Activated naive CD4-positive, alpha-beta T cell treated with anti-CD3 and anti-CD28 coated beads, Interleukin-2, amount 50 U/mL, for 24 hours (primary cell): Measurements from ENCODE around the gene TMEM255B.
"Not testable (repeated sequence)": the region's sequence is repeated elsewhere in the genome, so short reads cannot be mapped to it uniquely, and the experiment has no call there.

Source experiments
- H3K27ac Mint-ChIP-seq: one replicate; pipeline ENCODE4 v1.8.0; 2021; ENCODE audit warnings: mild to moderate bottlenecking, mixed read lengths
- H3K27me3 Mint-ChIP-seq: one replicate; pipeline ENCODE4 v1.8.0; 2021; ENCODE audit warnings: mixed read lengths
- H3K36me3 Mint-ChIP-seq: one replicate; pipeline ENCODE4 v1.8.0; 2021; ENCODE audit warnings: mixed read lengths
- H3K4me1 Mint-ChIP-seq: one replicate; pipeline ENCODE4 v1.8.0; 2021; ENCODE audit warnings: mixed read lengths
- H3K4me3 Mint-ChIP-seq: one replicate; pipeline ENCODE4 v1.8.0; 2021; ENCODE audit warnings: mild to moderate bottlenecking, mixed read lengths
- H3K9me3 Mint-ChIP-seq: one replicate; pipeline ENCODE4 v1.8.0; 2021; ENCODE audit warnings: mixed read lengths

Gene TMEM255B

GRCh38 chr13:113816946-113817859 is 58.2 kb downstream of the TMEM255B start:
- H3K27ac Mint-ChIP-seq = peak overlapping the region; percentile 62
- H3K9me3 Mint-ChIP-seq = no peaks in the 10 kb centered on the region
- peaks cover 20% of the 10 kb centered on the region for H3K4me1 Mint-ChIP-seq
- no peaks in the 10 kb centered on the region for H3K36me3 Mint-ChIP-seq
- peak overlapping the region; percentile 92 for H3K4me3 Mint-ChIP-seq
- no peaks in the 10 kb centered on the region for H3K27me3 Mint-ChIP-seq

- Mint-ChIP-seq H3K27ac (no peak overlapping the region), H3K9me3 (no peaks in the 10 kb centered on the region), H3K4me3 (no peak overlapping the region), H3K4me1 (peaks cover 20% of the 10 kb centered on the region), H3K36me3 (no peaks in the 10 kb centered on the region), H3K27me3 (no peaks in the 10 kb centered on the region)
These were observed 59.0 kb downstream of the TMEM255B start for GRCh38 chr13:113817860-113818691.

- H3K9me3 Mint-ChIP-seq = no peaks in the 10 kb centered on the region
- H3K27ac Mint-ChIP-seq = no peak overlapping the region
- H3K27me3 Mint-ChIP-seq = no peaks in the 10 kb centered on the region
- H3K36me3 Mint-ChIP-seq = no peaks in the 10 kb centered on the region
- peaks cover 20% of the 10 kb centered on the region for H3K4me1 Mint-ChIP-seq
- H3K4me3 Mint-ChIP-seq = no peak overlapping the region
These were observed 59.8 kb downstream of the TMEM255B start for GRCh38 chr13:113818700-113819295.

GRCh38 chr13:113819341-113819730 is 60.3 kb downstream of the TMEM255B start:
- peaks cover 20% of the 10 kb centered on the region for H3K4me1 Mint-ChIP-seq
- no peak overlapping the region for H3K27ac Mint-ChIP-seq
- H3K36me3 Mint-ChIP-seq = no peaks in the 10 kb centered on the region
- no peaks in the 10 kb centered on the region for H3K27me3 Mint-ChIP-seq
- no peaks in the 10 kb centered on the region for H3K9me3 Mint-ChIP-seq
- no peak overlapping the region for H3K4me3 Mint-ChIP-seq

GRCh38 chr13:113819731-113820715 is 61.0 kb downstream of the TMEM255B start:
- Mint-ChIP-seq H3K27ac (no peak overlapping the region), H3K36me3 (no peaks in the 10 kb centered on the region), H3K4me1 (peaks cover 20% of the 10 kb centered on the region), H3K4me3 (no peak overlapping the region), H3K9me3 (no peaks in the 10 kb centered on the region), H3K27me3 (no peaks in the 10 kb centered on the region)

- Mint-ChIP-seq H3K27ac (no peak overlapping the region), H3K27me3 (no peaks in the 10 kb centered on the region), H3K4me3 (no peak overlapping the region), H3K36me3 (peaks cover 2% of the 10 kb centered on the region), H3K9me3 (no peaks in the 10 kb centered on the region), H3K4me1 (peaks cover 12% of the 10 kb centered on the region)
These were observed 62.0 kb downstream of the TMEM255B start for GRCh38 chr13:113820813-113821651.

- Mint-ChIP-seq H3K4me1 (peaks cover 6% of the 10 kb centered on the region), H3K9me3 (no peaks in the 10 kb centered on the region), H3K27ac (no peak overlapping the region), H3K4me3 (no peak overlapping the region), H3K36me3 (peaks cover 2% of the 10 kb centered on the region), H3K27me3 (no peaks in the 10 kb centered on the region)
These were observed 62.8 kb downstream of the TMEM255B start for GRCh38 chr13:113821847-113822246.

GRCh38 chr13:113822266-113822665 is 63.2 kb downstream of the TMEM255B start:
- Mint-ChIP-seq H3K36me3 (peaks cover 2% of the 10 kb centered on the region), H3K4me1 (peaks cover 4% of the 10 kb centered on the region), H3K4me3 (no peak overlapping the region), H3K27me3 (no peaks in the 10 kb centered on the region), H3K9me3 (no peaks in the 10 kb centered on the region), H3K27ac (no peak overlapping the region)

GRCh38 chr13:113822956-113823744 is 64.1 kb downstream of the TMEM255B start:
- Mint-ChIP-seq H3K27ac (no peak overlapping the region), H3K4me3 (no peak overlapping the region), H3K36me3 (peaks cover 2% of the 10 kb centered on the region), H3K27me3 (no peaks in the 10 kb centered on the region), H3K9me3 (no peaks in the 10 kb centered on the region), H3K4me1 (no peaks in the 10 kb centered on the region)

- Mint-ChIP-seq H3K4me1 (no peaks in the 10 kb centered on the region), H3K27ac (no peak overlapping the region), H3K9me3 (no peaks in the 10 kb centered on the region), H3K27me3 (no peaks in the 10 kb centered on the region), H3K36me3 (peaks cover 2% of the 10 kb centered on the region), H3K4me3 (no peak overlapping the region)
These were observed 64.7 kb downstream of the TMEM255B start for GRCh38 chr13:113823771-113824170.

GRCh38 chr13:113825841-113826240 is 66.8 kb downstream of the TMEM255B start:
- Mint-ChIP-seq H3K27me3 (no peaks in the 10 kb centered on the region), H3K27ac (no peak overlapping the region), H3K9me3 (no peaks in the 10 kb centered on the region), H3K36me3 (peaks cover 2% of the 10 kb centered on the region), H3K4me1 (no peaks in the 10 kb centered on the region), H3K4me3 (no peak overlapping the region)

GRCh38 chr13:113826446-113826845 is 67.4 kb downstream of the TMEM255B start:
- not testable (repeated sequence) for H3K4me1 Mint-ChIP-seq, H3K27ac Mint-ChIP-seq, H3K27me3 Mint-ChIP-seq, H3K36me3 Mint-ChIP-seq, H3K4me3 Mint-ChIP-seq, H3K9me3 Mint-ChIP-seq

- Mint-ChIP-seq H3K4me1 (no peaks in the 10 kb centered on the region), H3K27me3 (no peaks in the 10 kb centered on the region), H3K36me3 (peaks cover 2% of the 10 kb centered on the region), H3K27ac (no peak overlapping the region), H3K4me3 (no peak overlapping the region), H3K9me3 (no peaks in the 10 kb centered on the region)
These were observed 68.0 kb downstream of the TMEM255B start for GRCh38 chr13:113827021-113827420.
